ENCODE measurements around the gene TMPRSS11A.

- TF ChIP-seq USF2 (IDR thresholded peaks at IDR 0.05), result no peak
- no peak for TF ChIP-seq CTCF (IDR thresholded peaks at IDR 0.05)
- no peak for TF ChIP-seq HEYL (CRISPR knock-in tag; IDR thresholded peaks at IDR 0.05)
- TF ChIP-seq RAD21 (conservative IDR thresholded peaks at IDR 0.05 in 1 of 2, IDR thresholded peaks at IDR 0.05 in 1 of 2), result no peak
- TF ChIP-seq EP300 (IDR thresholded peaks at IDR 0.05), result no peak
- TF ChIP-seq SMC3 (IDR thresholded peaks at IDR 0.05), result no peak
- TF ChIP-seq POLR2A (IDR thresholded peaks at IDR 0.05; ENCODE audit: low read length), result no peak
- TF ChIP-seq SREBF2 (IDR thresholded peaks at IDR 0.05), result no peak
- TF ChIP-seq REST (IDR thresholded peaks at IDR 0.05), result no peak
- TF ChIP-seq FOSL2 (IDR thresholded peaks at IDR 0.05), result no peak
- TF ChIP-seq FOSL2 (CRISPR knock-in tag; IDR thresholded peaks at IDR 0.05), result no peak
- no peak for TF ChIP-seq ZC3H11A (IDR thresholded peaks at IDR 0.05)
Measured at GRCh38 chr4:67879486-67879885, 83.8 kb downstream of the TMPRSS11A start.

Measured in A549 (cell line).